Colonic mucosa (tissue), 4 donors: Measurements from ENCODE around the gene ERBB2. TPM values are rescaled to one million over a fixed set of nuclear protein-coding genes. Genes with fewer than 3 reads are reported as not detected.

ENCODE experiments used
- DNase-seq: peaks from one replicate; pipeline ENCODE4 v3.0.0-alpha.2; 2020
- H3K27ac ChIP-seq: fragments of 200-600 bp; one replicate; pipeline ENCODE4 v1.8.0; 2021
- H3K27me3 ChIP-seq: fragments of 200-600 bp; one replicate; pipeline ENCODE4 v1.8.0; 2021
- H3K36me3 ChIP-seq: fragments of 200-600 bp; one replicate; pipeline ENCODE4 v1.8.0; 2021
- H3K4me1 ChIP-seq: fragments of 200-600 bp; one replicate; pipeline ENCODE4 v1.8.0; 2021; ENCODE audit warnings: mild to moderate bottlenecking
- H3K4me3 ChIP-seq: fragments of 200-600 bp; one replicate; pipeline ENCODE4 v1.8.0; 2021
- H3K9ac ChIP-seq, 2 donors: one replicate each; pipeline ENCODE4 v1.7.0; 2013; ENCODE audit warnings: control low read depth in 2 of 2, low read depth in 2 of 2, low read length in 2 of 2
- H3K9me3 ChIP-seq: fragments of 200-600 bp; one replicate; pipeline ENCODE4 v1.8.0; 2021
- intact Hi-C: fragments of 100-400 bp; cut with DNase I; formaldehyde crosslinking; loops from one replicate; pipeline ENCODE4 v1.14.1; 2022
- total RNA-seq, 2 donors: library from RNA; stranded (reverse); fragmentation: NEBNext Ultra II Directional in 1 of 2; extraction: Animal tissue kit (Norgen Biotek cat#: 25700) in 1 of 2; gene quantifications; one replicate each; pipeline ENCODE4 v1.2.1, GENCODE V29; 2021
- TF ChIP-seq, protein P1 (sequence below): fragments of 200-600 bp; IDR thresholded peaks from one replicate; pipeline ENCODE4 v1.8.0; 2022; ENCODE audit warnings: antibody characterized with exemption, mild to moderate bottlenecking
- donor health status: healthy.
- donor health status: DM: no; HTN: no; CAD: no.
- donor health status: DM: no; HTN: no; CAD: no.

Gene ERBB2
- total RNA-seq, 2 donors from 2014 or later = 153 to 174 TPM

DNA sequence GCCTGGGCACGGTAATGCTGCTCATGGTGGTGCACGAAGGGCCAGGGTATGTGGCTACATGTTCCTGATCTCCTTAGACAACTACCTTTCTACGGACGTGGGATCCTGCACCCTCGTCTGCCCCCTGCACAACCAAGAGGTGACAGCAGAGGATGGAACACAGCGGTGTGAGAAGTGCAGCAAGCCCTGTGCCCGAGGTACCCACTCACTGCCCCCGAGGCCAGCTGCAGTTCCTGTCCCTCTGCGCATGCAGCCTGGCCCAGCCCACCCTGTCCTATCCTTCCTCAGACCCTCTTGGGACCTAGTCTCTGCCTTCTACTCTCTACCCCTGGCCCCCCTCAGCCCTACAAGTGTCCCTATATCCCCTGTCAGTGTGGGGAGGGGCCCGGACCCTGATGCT, 12.0 kb downstream of the ERBB2 start:
- Histone ChIP-seq H3K27me3 (no peaks in the 10 kb centered on the region), H3K27ac (no peak overlapping the region), H3K36me3 (peaks cover 9% of the 10 kb centered on the region), H3K4me1 (peaks cover 9% of the 10 kb centered on the region), H3K9me3 (no peaks in the 10 kb centered on the region), H3K9ac (no peak overlapping the region), H3K4me3 (no peak overlapping the region)
- TF ChIP-seq, protein P1, sequence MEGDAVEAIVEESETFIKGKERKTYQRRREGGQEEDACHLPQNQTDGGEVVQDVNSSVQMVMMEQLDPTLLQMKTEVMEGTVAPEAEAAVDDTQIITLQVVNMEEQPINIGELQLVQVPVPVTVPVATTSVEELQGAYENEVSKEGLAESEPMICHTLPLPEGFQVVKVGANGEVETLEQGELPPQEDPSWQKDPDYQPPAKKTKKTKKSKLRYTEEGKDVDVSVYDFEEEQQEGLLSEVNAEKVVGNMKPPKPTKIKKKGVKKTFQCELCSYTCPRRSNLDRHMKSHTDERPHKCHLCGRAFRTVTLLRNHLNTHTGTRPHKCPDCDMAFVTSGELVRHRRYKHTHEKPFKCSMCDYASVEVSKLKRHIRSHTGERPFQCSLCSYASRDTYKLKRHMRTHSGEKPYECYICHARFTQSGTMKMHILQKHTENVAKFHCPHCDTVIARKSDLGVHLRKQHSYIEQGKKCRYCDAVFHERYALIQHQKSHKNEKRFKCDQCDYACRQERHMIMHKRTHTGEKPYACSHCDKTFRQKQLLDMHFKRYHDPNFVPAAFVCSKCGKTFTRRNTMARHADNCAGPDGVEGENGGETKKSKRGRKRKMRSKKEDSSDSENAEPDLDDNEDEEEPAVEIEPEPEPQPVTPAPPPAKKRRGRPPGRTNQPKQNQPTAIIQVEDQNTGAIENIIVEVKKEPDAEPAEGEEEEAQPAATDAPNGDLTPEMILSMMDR = no peak
- no peak for DNase-seq
- intact Hi-C loops = no loop called here

DNA sequence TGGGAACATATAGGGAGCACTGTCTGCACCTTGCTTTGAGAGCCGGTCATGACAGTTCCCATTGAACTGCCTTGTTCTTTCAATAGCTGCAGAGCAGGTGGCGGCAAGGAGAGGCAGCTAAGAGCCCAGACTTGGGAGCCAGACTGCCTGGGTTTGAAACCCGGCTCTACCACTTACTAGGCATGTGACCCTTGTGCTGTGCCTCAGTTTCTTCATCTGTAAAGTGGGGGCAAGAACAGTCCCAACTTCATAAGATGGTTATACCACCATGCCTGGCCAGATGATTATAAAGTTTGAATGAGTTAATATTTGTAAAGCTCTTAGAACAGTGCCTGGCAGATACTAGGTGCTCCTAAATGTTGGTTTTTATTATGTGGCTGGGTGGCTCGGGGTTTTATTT, 14.4 kb downstream of the ERBB2 start:
- Histone ChIP-seq H3K9me3 (no peaks in the 10 kb centered on the region), H3K4me3 (no peak overlapping the region), H3K9ac (no peak overlapping the region), H3K27me3 (no peaks in the 10 kb centered on the region), H3K36me3 (no peaks in the 10 kb centered on the region), H3K4me1 (peaks cover 8% of the 10 kb centered on the region), H3K27ac (no peak overlapping the region)
- intact Hi-C loops = no loop called here
- TF ChIP-seq, protein P1 = no peak
- DNase-seq = no peak

DNA sequence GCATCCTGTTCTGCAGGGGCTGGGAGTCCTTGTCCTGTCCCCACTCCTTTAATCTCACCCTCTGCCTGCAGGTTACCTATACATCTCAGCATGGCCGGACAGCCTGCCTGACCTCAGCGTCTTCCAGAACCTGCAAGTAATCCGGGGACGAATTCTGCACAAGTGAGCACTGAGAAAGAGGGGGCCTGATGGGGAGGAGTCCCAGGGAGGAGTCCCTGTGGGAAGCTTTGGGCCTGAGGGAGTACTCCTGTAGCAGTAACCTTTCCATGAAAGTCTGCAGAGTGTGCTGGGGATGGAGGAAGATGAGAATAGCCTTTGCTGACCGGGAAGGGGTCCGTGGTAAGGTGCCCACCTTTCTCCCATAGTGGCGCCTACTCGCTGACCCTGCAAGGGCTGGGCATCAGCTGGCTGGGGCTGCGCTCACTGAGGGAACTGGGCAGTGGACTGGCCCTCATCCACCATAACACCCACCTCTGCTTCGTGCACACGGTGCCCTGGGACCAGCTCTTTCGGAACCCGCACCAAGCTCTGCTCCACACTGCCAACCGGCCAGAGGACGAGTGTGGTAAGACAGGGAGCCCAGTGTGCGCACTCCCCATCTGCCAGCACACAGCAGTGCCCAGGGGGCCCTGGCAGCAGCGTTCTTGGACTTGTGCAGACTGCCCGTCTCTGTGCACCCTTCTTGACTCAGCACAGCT, 15.7 kb downstream of the ERBB2 start:
- Histone ChIP-seq H3K9ac (peak overlapping the region; percentile 68 to 92), H3K36me3 (no peaks in the 10 kb centered on the region), H3K4me1 (peaks cover 8% of the 10 kb centered on the region), H3K9me3 (no peaks in the 10 kb centered on the region), H3K27me3 (no peaks in the 10 kb centered on the region), H3K27ac (peak overlapping the region; percentile 86), H3K4me3 (no peak overlapping the region)
- intact Hi-C loops = no loop called here
- DNase-seq = no peak
- TF ChIP-seq, protein P1 = no peak

DNA sequence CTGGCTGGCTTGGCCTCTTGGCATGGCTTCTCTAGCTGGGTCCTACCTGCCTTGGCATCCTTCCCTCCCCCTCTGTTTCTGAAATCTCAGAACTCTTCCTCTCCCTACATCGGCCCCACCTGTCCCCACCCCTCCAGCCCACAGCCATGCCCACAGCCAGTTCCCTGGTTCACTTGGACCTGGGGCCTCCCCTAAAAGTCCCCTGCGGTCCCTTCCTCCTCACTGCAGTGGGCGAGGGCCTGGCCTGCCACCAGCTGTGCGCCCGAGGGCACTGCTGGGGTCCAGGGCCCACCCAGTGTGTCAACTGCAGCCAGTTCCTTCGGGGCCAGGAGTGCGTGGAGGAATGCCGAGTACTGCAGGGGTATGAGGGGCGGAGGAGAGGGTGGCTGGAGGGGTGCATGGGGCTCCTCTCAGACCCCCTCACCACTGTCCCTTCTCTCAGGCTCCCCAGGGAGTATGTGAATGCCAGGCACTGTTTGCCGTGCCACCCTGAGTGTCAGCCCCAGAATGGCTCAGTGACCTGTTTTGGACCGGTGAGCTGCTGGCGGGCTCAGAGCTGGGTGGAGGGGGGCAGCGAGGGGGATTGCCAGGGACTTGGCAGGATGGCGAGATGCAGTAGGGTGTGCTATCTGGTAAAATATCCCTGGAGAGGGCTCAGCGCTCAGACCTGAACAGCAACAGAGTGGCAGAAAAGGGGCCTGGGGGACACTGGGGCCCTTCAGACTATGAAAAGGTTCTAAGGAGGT, 16.4 kb downstream of the ERBB2 start:
- DNase-seq = peak; percentile 19
- intact Hi-C loops = no loop called here
- H3K9ac ChIP-seq = peak overlapping the region; percentile 68 to 92
- H3K27me3 ChIP-seq = no peaks in the 10 kb centered on the region
- H3K27ac ChIP-seq = peak overlapping the region; percentile 86
- peaks cover 8% of the 10 kb centered on the region for H3K4me1 ChIP-seq
- no peak overlapping the region for H3K4me3 ChIP-seq
- H3K9me3 ChIP-seq = no peaks in the 10 kb centered on the region
- H3K36me3 ChIP-seq = no peaks in the 10 kb centered on the region
- TF ChIP-seq, protein P1 = no peak

DNA sequence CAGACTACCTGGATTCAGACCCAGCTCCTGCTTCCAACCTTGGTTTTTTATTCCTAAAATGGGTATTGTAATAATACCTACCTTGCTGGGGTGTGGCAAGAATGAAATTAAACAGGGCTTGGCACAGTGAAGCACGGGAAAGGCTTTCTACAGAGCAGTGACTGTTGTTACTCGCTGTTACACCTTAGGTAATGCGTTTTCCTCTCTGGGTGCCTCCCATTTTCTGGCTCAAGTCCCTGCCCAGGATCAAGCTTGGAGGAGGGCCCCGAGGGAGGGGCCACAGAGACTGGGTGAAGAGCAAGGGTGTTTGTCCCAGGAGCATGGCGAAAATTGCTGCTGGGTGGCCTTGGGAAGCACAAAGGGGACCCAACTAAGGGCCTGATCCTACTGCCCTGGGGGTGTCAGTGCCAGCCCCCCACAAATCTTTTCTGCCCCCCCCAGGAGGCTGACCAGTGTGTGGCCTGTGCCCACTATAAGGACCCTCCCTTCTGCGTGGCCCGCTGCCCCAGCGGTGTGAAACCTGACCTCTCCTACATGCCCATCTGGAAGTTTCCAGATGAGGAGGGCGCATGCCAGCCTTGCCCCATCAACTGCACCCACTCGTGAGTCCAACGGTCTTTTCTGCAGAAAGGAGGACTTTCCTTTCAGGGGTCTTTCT, 17.1 kb downstream of the ERBB2 start:
- H3K27me3 ChIP-seq = no peaks in the 10 kb centered on the region
- no peaks in the 10 kb centered on the region for H3K9me3 ChIP-seq
- H3K4me1 ChIP-seq = peaks cover 8% of the 10 kb centered on the region
- H3K4me3 ChIP-seq = no peak overlapping the region
- H3K9ac ChIP-seq = peak overlapping the region; percentile 68 to 92
- peak; percentile 86 for DNase-seq
- H3K36me3 ChIP-seq = no peaks in the 10 kb centered on the region
- intact Hi-C loops = no loop called here
- H3K27ac ChIP-seq = peak overlapping the region; percentile 86
- TF ChIP-seq, protein P1 = no peak
